ENCODE data around the gene GLIPR1L2.

The GLIPR1L2 gene

DNA sequence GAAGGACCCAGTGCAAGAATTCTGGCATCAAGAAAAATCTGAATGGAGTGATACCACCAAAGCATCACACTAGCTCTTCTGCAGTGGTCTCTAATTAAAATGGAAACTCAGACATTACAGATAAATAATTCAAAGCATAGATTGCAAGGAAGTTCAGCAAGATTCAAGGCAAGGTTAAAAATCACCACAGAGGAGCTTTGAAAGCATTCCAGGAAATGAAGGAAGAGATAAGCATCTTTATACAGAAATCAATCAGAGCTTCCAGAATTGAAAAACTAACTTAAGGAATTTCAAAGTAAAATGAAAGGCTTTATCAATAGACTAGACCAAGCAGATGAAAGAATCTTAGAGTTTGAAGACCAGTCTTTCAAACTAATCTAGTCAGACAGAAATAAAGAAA, 69.3 kb downstream of the GLIPR1L2 start:
- Histone ChIP-seq H3K14ac (ENCODE audit: low read length in 2 of 2) (no peak overlapping the region), H3K4ac (ENCODE audit: low read depth in 1 of 2, low read length in 2 of 2) (no peak overlapping the region), H2AK5ac (ENCODE audit: low read length, severe bottlenecking) (no peak overlapping the region), H3K9me3 (ENCODE audit: control insufficient read depth, low read length) (peaks cover 16% of the 10 kb centered on the region), H3K18ac (ENCODE audit: low read depth in 1 of 2, low read length in 2 of 2) (no peak overlapping the region), H3K27me3 (ENCODE audit: control insufficient read depth in 1 of 2, insufficient read depth in 1 of 2, low read length in 2 of 2) (no peaks in the 10 kb centered on the region), H2BK15ac (ENCODE audit: low read depth, poor library complexity, severe bottlenecking) (no peak overlapping the region), H3K9ac (ENCODE audit: low read length) (no peak overlapping the region), H2BK5ac (ENCODE audit: low read depth, low read length, poor library complexity, severe bottlenecking) (no peak overlapping the region), H3K79me1 (replicated peaks; ENCODE audit: low read length, poor library complexity, severe bottlenecking) (no peaks in the 10 kb centered on the region), H4K8ac (ENCODE audit: low read length) (no peak overlapping the region), H3K27ac (ENCODE audit: low read length, poor library complexity, severe bottlenecking) (no peak overlapping the region), H3K4me3 (ENCODE audit: insufficient read depth in 1 of 2, low read depth in 1 of 2, low read length in 2 of 2) (no peak overlapping the region), H3K36me3 (ENCODE audit: control insufficient read depth in 1 of 2, insufficient read depth in 2 of 2, low read depth in 1 of 2, low read length in 2 of 2) (no peaks in the 10 kb centered on the region), H2BK12ac (ENCODE audit: low read length in 2 of 2) (no peak overlapping the region), H3K4me1 (ENCODE audit: control insufficient read depth, insufficient read depth, low read depth, low read length) (no peaks in the 10 kb centered on the region), H3K4me2 (ENCODE audit: low read length, poor library complexity, severe bottlenecking) (no peak overlapping the region), H3K23ac (ENCODE audit: low read length in 2 of 2) (no peak overlapping the region), H2AFZ (ENCODE audit: low read depth, low read length) (no peak overlapping the region), H4K91ac (ENCODE audit: low read length) (no peak overlapping the region), H2BK120ac (ENCODE audit: low read depth, low read length) (no peak overlapping the region)
- no peak for DNase-seq

GRCh38 chr12:75471902-75472890, 81.3 kb downstream of the GLIPR1L2 start:
- Histone ChIP-seq H3K4ac (ENCODE audit: low read depth in 1 of 2, low read length in 2 of 2) (no peak overlapping the region), H4K8ac (ENCODE audit: low read length) (no peak overlapping the region), H3K23ac (ENCODE audit: low read length in 2 of 2) (no peak overlapping the region), H3K4me3 (ENCODE audit: insufficient read depth in 1 of 2, low read depth in 1 of 2, low read length in 2 of 2) (no peak overlapping the region), H2BK12ac (ENCODE audit: low read length in 2 of 2) (no peak overlapping the region), H2BK5ac (ENCODE audit: low read depth, low read length, poor library complexity, severe bottlenecking) (no peak overlapping the region), H3K27ac (ENCODE audit: low read length, poor library complexity, severe bottlenecking) (no peak overlapping the region), H2AFZ (ENCODE audit: low read depth, low read length) (no peak overlapping the region), H2BK15ac (ENCODE audit: low read depth, poor library complexity, severe bottlenecking) (no peak overlapping the region), H3K9me3 (ENCODE audit: control insufficient read depth, low read length) (no peaks in the 10 kb centered on the region), H3K9ac (ENCODE audit: low read length) (no peak overlapping the region), H2AK5ac (ENCODE audit: low read length, severe bottlenecking) (no peak overlapping the region), H3K36me3 (ENCODE audit: control insufficient read depth in 1 of 2, insufficient read depth in 2 of 2, low read depth in 1 of 2, low read length in 2 of 2) (no peaks in the 10 kb centered on the region), H3K14ac (ENCODE audit: low read length in 2 of 2) (no peak overlapping the region), H3K4me2 (ENCODE audit: low read length, poor library complexity, severe bottlenecking) (no peak overlapping the region), H3K27me3 (ENCODE audit: control insufficient read depth in 1 of 2, insufficient read depth in 1 of 2, low read length in 2 of 2) (no peaks in the 10 kb centered on the region), H3K4me1 (ENCODE audit: control insufficient read depth, insufficient read depth, low read depth, low read length) (no peaks in the 10 kb centered on the region), H2BK120ac (ENCODE audit: low read depth, low read length) (no peak overlapping the region), H3K79me1 (replicated peaks; ENCODE audit: low read length, poor library complexity, severe bottlenecking) (no peaks in the 10 kb centered on the region), H4K91ac (ENCODE audit: low read length) (no peak overlapping the region), H3K18ac (ENCODE audit: low read depth in 1 of 2, low read length in 2 of 2) (no peak overlapping the region)
- no peak for DNase-seq
- WGBS: 93% methylated on average over 5 of the region's 6 CpGs

DNA sequence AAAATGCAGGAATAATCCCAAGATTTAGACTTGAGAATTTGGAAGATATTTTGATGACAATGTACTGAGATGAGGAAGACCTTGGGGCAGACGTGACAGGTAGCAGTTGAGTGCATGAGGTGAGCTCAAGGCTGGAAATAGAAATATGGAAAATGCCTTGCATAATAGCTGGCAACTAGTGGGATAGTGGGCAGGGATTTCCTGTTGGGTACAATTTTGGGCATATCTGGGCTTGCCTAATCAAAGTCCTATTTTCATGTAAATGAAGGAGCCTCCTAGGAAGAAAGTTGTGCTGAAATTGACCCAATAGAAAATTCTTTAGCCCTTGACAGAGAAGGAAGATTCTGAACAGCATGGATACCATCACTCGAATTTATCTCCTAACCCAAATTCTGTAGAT, 83.2 kb downstream of the GLIPR1L2 start:
- Histone ChIP-seq H3K4ac (ENCODE audit: low read depth in 1 of 2, low read length in 2 of 2) (no peak overlapping the region), H3K4me1 (ENCODE audit: control insufficient read depth, insufficient read depth, low read depth, low read length) (no peaks in the 10 kb centered on the region), H2AK5ac (ENCODE audit: low read length, severe bottlenecking) (no peak overlapping the region), H2BK120ac (ENCODE audit: low read depth, low read length) (no peak overlapping the region), H3K4me2 (ENCODE audit: low read length, poor library complexity, severe bottlenecking) (no peak overlapping the region), H3K14ac (ENCODE audit: low read length in 2 of 2) (no peak overlapping the region), H2BK5ac (ENCODE audit: low read depth, low read length, poor library complexity, severe bottlenecking) (no peak overlapping the region), H3K23ac (ENCODE audit: low read length in 2 of 2) (no peak overlapping the region), H4K8ac (ENCODE audit: low read length) (no peak overlapping the region), H2BK12ac (ENCODE audit: low read length in 2 of 2) (no peak overlapping the region), H3K27me3 (ENCODE audit: control insufficient read depth in 1 of 2, insufficient read depth in 1 of 2, low read length in 2 of 2) (no peaks in the 10 kb centered on the region), H3K9ac (ENCODE audit: low read length) (no peak overlapping the region), H3K18ac (ENCODE audit: low read depth in 1 of 2, low read length in 2 of 2) (no peak overlapping the region), H3K36me3 (ENCODE audit: control insufficient read depth in 1 of 2, insufficient read depth in 2 of 2, low read depth in 1 of 2, low read length in 2 of 2) (no peaks in the 10 kb centered on the region), H3K79me1 (replicated peaks; ENCODE audit: low read length, poor library complexity, severe bottlenecking) (no peaks in the 10 kb centered on the region), H2AFZ (ENCODE audit: low read depth, low read length) (no peak overlapping the region), H2BK15ac (ENCODE audit: low read depth, poor library complexity, severe bottlenecking) (no peak overlapping the region), H3K4me3 (ENCODE audit: insufficient read depth in 1 of 2, low read depth in 1 of 2, low read length in 2 of 2) (no peak overlapping the region), H3K27ac (ENCODE audit: low read length, poor library complexity, severe bottlenecking) (no peak overlapping the region), H3K9me3 (ENCODE audit: control insufficient read depth, low read length) (no peaks in the 10 kb centered on the region), H4K91ac (ENCODE audit: low read length) (no peak overlapping the region)
- no peak for DNase-seq
- WGBS: 89% methylated on average over 1 of the region's 2 CpGs

DNA sequence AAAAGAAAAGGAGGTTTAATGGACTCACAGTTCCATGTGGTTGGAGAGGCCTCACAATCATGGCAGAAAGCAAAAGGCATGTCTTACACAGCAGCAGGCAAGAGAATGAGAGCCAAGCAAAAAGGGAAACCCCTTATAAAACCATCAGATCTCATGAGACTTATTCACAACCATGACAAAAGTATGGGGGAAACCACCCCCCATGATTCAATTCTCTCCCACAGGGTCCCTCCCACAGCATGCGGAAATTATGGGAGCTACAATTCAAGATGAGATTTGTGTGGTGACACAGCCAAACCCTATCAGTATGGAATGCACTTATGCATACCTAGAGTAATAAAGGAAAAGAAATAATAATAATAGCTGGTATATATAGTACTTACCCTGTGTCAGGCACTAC, 85.2 kb downstream of the GLIPR1L2 start:
- H3K4me2 ChIP-seq (ENCODE audit: low read length, poor library complexity, severe bottlenecking): no peak overlapping the region
- H3K27ac ChIP-seq (ENCODE audit: low read length, poor library complexity, severe bottlenecking): no peak overlapping the region
- H3K79me1 ChIP-seq (replicated peaks; ENCODE audit: low read length, poor library complexity, severe bottlenecking): no peaks in the 10 kb centered on the region
- H3K9ac ChIP-seq (ENCODE audit: low read length): no peak overlapping the region
- H3K9me3 ChIP-seq (ENCODE audit: control insufficient read depth, low read length): no peaks in the 10 kb centered on the region
- no peaks in the 10 kb centered on the region for H3K27me3 ChIP-seq (ENCODE audit: control insufficient read depth in 1 of 2, insufficient read depth in 1 of 2, low read length in 2 of 2)
- no peak overlapping the region for H2BK5ac ChIP-seq (ENCODE audit: low read depth, low read length, poor library complexity, severe bottlenecking)
- no peak overlapping the region for H2BK120ac ChIP-seq (ENCODE audit: low read depth, low read length)
- no peaks in the 10 kb centered on the region for H3K4me1 ChIP-seq (ENCODE audit: control insufficient read depth, insufficient read depth, low read depth, low read length)
- no peak for DNase-seq
- H2AFZ ChIP-seq (ENCODE audit: low read depth, low read length): no peak overlapping the region
- no peak overlapping the region for H4K8ac ChIP-seq (ENCODE audit: low read length)
- no peak overlapping the region for H3K23ac ChIP-seq (ENCODE audit: low read length in 2 of 2)
- H2BK12ac ChIP-seq (ENCODE audit: low read length in 2 of 2): no peak overlapping the region
- WGBS: no CpG with 5 or more reads among the region's 1 CpG
- H3K4ac ChIP-seq (ENCODE audit: low read depth in 1 of 2, low read length in 2 of 2): no peak overlapping the region
- no peak overlapping the region for H2AK5ac ChIP-seq (ENCODE audit: low read length, severe bottlenecking)
- no peak overlapping the region for H2BK15ac ChIP-seq (ENCODE audit: low read depth, poor library complexity, severe bottlenecking)
- no peak overlapping the region for H3K14ac ChIP-seq (ENCODE audit: low read length in 2 of 2)
- no peak overlapping the region for H4K91ac ChIP-seq (ENCODE audit: low read length)
- H3K36me3 ChIP-seq (ENCODE audit: control insufficient read depth in 1 of 2, insufficient read depth in 2 of 2, low read depth in 1 of 2, low read length in 2 of 2): no peaks in the 10 kb centered on the region
- no peak overlapping the region for H3K18ac ChIP-seq (ENCODE audit: low read depth in 1 of 2, low read length in 2 of 2)
- no peak overlapping the region for H3K4me3 ChIP-seq (ENCODE audit: insufficient read depth in 1 of 2, low read depth in 1 of 2, low read length in 2 of 2)

All from mesenchymal stem cell (in vitro differentiated cells and primary cell).